CD14-positive monocyte (primary cell): ENCODE data around the gene CREB5. TPM values are rescaled to one million over a fixed set of nuclear protein-coding genes. Genes with fewer than 3 reads are reported as not detected.

Experiments used
- DNase-seq, 3 donors: peaks; one replicate each; pipeline ENCODE4 v3.0.0-alpha.2; 2011 to 2022
- H2AFZ ChIP-seq: 2 replicates; pipeline ENCODE4 v1.6.0; 2012; ENCODE audit warnings: mild to moderate bottlenecking, low read depth, low read length, inconsistent platforms; ENCODE audit not compliant: insufficient read depth, poor library complexity, severe bottlenecking
- H3K27ac ChIP-seq, 2 donors: 1 replicate in 1 of 2; 2 replicates in 1 of 2; pipeline ENCODE4 v1.5.1; 2012 to 2013; ENCODE audit warnings: low read length in 2 of 2, control low read depth in 1 of 2, inconsistent platforms in 1 of 2, low read depth in 1 of 2, mild to moderate bottlenecking in 1 of 2
- H3K27me3 ChIP-seq, 2 donors: one replicate each; pipeline versions ENCODE4 v1.6.0 to v1.6.1; 2011 to 2013; ENCODE audit warnings: low read length in 2 of 2; ENCODE audit not compliant: control insufficient read depth in 2 of 2, insufficient read depth in 2 of 2
- H3K36me3 ChIP-seq, 2 donors: replicated peaks in 1 of 2; 1 replicate in 1 of 2; 2 replicates in 1 of 2; pipeline versions ENCODE4 v1.5.1 to v1.6.1; 2012 to 2013; ENCODE audit warnings: low read length in 2 of 2, control low read depth in 1 of 2, inconsistent platforms in 1 of 2, mild to moderate bottlenecking in 1 of 2; ENCODE audit not compliant: insufficient read depth in 2 of 2, control insufficient read depth in 1 of 2
- H3K4me1 ChIP-seq, 2 donors: 1 replicate in 1 of 2; 2 replicates in 1 of 2; pipeline versions ENCODE4 v1.5.1 to v1.6.1; 2012 to 2013; ENCODE audit warnings: low read length in 2 of 2, control low read depth in 1 of 2, inconsistent platforms in 1 of 2, mild to moderate bottlenecking in 1 of 2, moderate library complexity in 1 of 2; ENCODE audit not compliant: insufficient read depth in 2 of 2, control insufficient read depth in 1 of 2
- H3K4me2 ChIP-seq: replicated peaks from 2 replicates; pipeline ENCODE3; 2012; ENCODE audit warnings: low read length, moderate library complexity, mild to moderate bottlenecking; ENCODE audit not compliant: poor library complexity, severe bottlenecking; ENCODE audit errors: extremely low read depth
- H3K4me3 ChIP-seq, 3 experiments: fragments of 200-600 bp in 1 of 3; sonication (generic) in 1 of 3; replicated peaks in 1 of 3; 1 replicate in 2 of 3; 2 replicates in 1 of 3; pipeline ENCODE4 v1.5.1; 2011 to 2013; ENCODE audit warnings: low read length in 3 of 3, mild to moderate bottlenecking in 3 of 3, control low read depth in 2 of 3, low read depth in 2 of 3, inconsistent platforms in 1 of 3, moderate library complexity in 1 of 3
- H3K79me2 ChIP-seq: 2 replicates; pipeline ENCODE4 v1.6.0; 2012; ENCODE audit warnings: mild to moderate bottlenecking, control low read depth, inconsistent platforms, low read length, moderate library complexity; ENCODE audit not compliant: insufficient read depth
- H3K9ac ChIP-seq: 2 replicates; pipeline ENCODE4 v1.6.0; 2017; ENCODE audit warnings: low read length, mild to moderate bottlenecking; ENCODE audit not compliant: insufficient read depth, poor library complexity, severe bottlenecking
- H3K9me3 ChIP-seq, 2 donors: replicated peaks in 1 of 2; 1 replicate in 1 of 2; 2 replicates in 1 of 2; pipeline versions ENCODE4 v1.5.1 to v1.6.1; 2012 to 2013; ENCODE audit warnings: low read length in 2 of 2, control low read depth in 1 of 2; ENCODE audit not compliant: control insufficient read depth in 1 of 2, insufficient read depth in 1 of 2
- H4K20me1 ChIP-seq: 2 replicates; pipeline ENCODE4 v1.6.0; 2012; ENCODE audit warnings: mild to moderate bottlenecking, low read length, control low read depth, moderate library complexity; ENCODE audit not compliant: insufficient read depth
- H3K27ac Mint-ChIP-seq, 7 donors: one replicate each; pipeline ENCODE4 v1.8.0; 2020; ENCODE audit warnings: mild to moderate bottlenecking in 7 of 7, mixed read lengths in 7 of 7, moderate library complexity in 6 of 7, inconsistent platforms in 2 of 7
- H3K27me3 Mint-ChIP-seq, 3 donors: one replicate each; pipeline ENCODE4 v1.8.0; 2021 to 2022; ENCODE audit warnings: low read depth in 3 of 3, mild to moderate bottlenecking in 3 of 3, mixed read lengths in 3 of 3, moderate library complexity in 3 of 3, inconsistent platforms in 1 of 3
- H3K36me3 Mint-ChIP-seq, 2 donors: one replicate each; pipeline ENCODE4 v1.8.0; 2020; ENCODE audit warnings: mixed read lengths in 2 of 2, inconsistent platforms in 1 of 2, mild to moderate bottlenecking in 1 of 2
- H3K4me1 Mint-ChIP-seq: one replicate; pipeline ENCODE4 v1.8.0; 2020; ENCODE audit warnings: mild to moderate bottlenecking, mixed read lengths
- H3K4me3 Mint-ChIP-seq, 2 donors: one replicate each; pipeline ENCODE4 v1.8.0; 2020; ENCODE audit warnings: mild to moderate bottlenecking in 2 of 2, mixed read lengths in 2 of 2, moderate library complexity in 1 of 2
- H3K9me3 Mint-ChIP-seq, 7 donors: one replicate each; pipeline ENCODE4 v1.8.0; 2020 to 2022; ENCODE audit warnings: mixed read lengths in 7 of 7, mild to moderate bottlenecking in 6 of 7, moderate library complexity in 6 of 7, inconsistent platforms in 2 of 7
- CTCF ChIP-seq: fragments of 200-600 bp; IDR thresholded peaks from one replicate; pipeline ENCODE4 v1.8.0; 2022; ENCODE audit warnings: antibody characterized with exemption, mild to moderate bottlenecking
- WGBS: methylation state at CpG from one replicate; pipeline ENCODE4 v1.1.5; 2013; ENCODE audit warnings: missing lambda C conversion rate; ENCODE audit not compliant: insufficient coverage; 5-methylcytosine and 5-hydroxymethylcytosine counted together
- intact Hi-C, 2 donors: fragments of 100-400 bp; cut with micrococcal nuclease; formaldehyde crosslinking; loops; one replicate each; pipeline versions ENCODE4 v1.15.0 to v1.15.1; 2023
- polyA plus RNA-seq, 3 donors: library from polyadenylated mRNA; depleted of rRNA in 1 of 3; unstranded in 2 of 3; stranded (reverse) in 1 of 3; fragments of 300-500 nt in 2 of 3; fragments of >200 nt in 1 of 3; fragmentation: Illumina TruSeq in 2 of 3; gene quantifications; 1 replicate in 2 of 3; 2 replicates in 1 of 3; pipeline ENCODE4 v1.2.3, GENCODE V29; 2012 to 2021

Gene CREB5
- polyA plus RNA-seq, 3 donors, result 25.1 to 72.3 (median 44.2) TPM

- Histone ChIP-seq H3K36me3 (no peaks in the 10 kb centered on the region), H3K9ac (no peak overlapping the region), H3K4me3 (no peak overlapping the region), H3K27ac (no peak overlapping the region), H4K20me1 (no peaks in the 10 kb centered on the region), H3K4me1 (no peaks in the 10 kb centered on the region), H3K4me2 (no peak overlapping the region), H3K79me2 (no peaks in the 10 kb centered on the region), H3K27me3 (no peaks in the 10 kb centered on the region), H2AFZ (no peak overlapping the region), H3K9me3 (no peaks in the 10 kb centered on the region)
- Mint-ChIP-seq H3K27ac (no peak overlapping the region), H3K4me1 (peaks cover 2% of the 10 kb centered on the region), H3K36me3 (no peaks in the 10 kb centered on the region), H3K4me3 (no peak overlapping the region), H3K27me3 (peaks cover 0 to 5% (median 0%) of the 10 kb centered on the region in 3 donors), H3K9me3 (no peaks in the 10 kb centered on the region)
- TF ChIP-seq CTCF, result no peak
- intact Hi-C loops, result no loop called here
- WGBS, result 100% methylated on average over 1 of the region's 3 CpGs
- no peak for DNase-seq
These were observed 112.7 kb downstream of the CREB5 start for GRCh38 chr7:28524978-28525377.

- no peaks in the 10 kb centered on the region for H3K36me3 Mint-ChIP-seq
- Histone ChIP-seq H3K9me3 (no peaks in the 10 kb centered on the region), H2AFZ (no peak overlapping the region), H3K36me3 (no peaks in the 10 kb centered on the region), H3K4me3 (no peak overlapping the region), H3K27me3 (no peaks in the 10 kb centered on the region), H3K4me1 (no peaks in the 10 kb centered on the region), H3K79me2 (no peaks in the 10 kb centered on the region), H4K20me1 (no peaks in the 10 kb centered on the region), H3K4me2 (no peak overlapping the region), H3K9ac (no peak overlapping the region), H3K27ac (no peak overlapping the region)
- no peak overlapping the region for H3K4me3 Mint-ChIP-seq
- no peak for TF ChIP-seq CTCF
- intact Hi-C loops, result no loop called here
- H3K27me3 Mint-ChIP-seq, result peaks cover 0 to 6% (median 5%) of the 10 kb centered on the region in 3 donors
- no peak overlapping the region for H3K27ac Mint-ChIP-seq
- H3K4me1 Mint-ChIP-seq, result no peaks in the 10 kb centered on the region
- peaks cover 0 to 8% (median 0%) of the 10 kb centered on the region in 7 donors for H3K9me3 Mint-ChIP-seq
- no peak for DNase-seq
- 92% methylated on average over 1 of the region's 2 CpGs for WGBS
These were observed 116.6 kb downstream of the CREB5 start for GRCh38 chr7:28528899-28529298.
